Thymus (tissue), 14 donors: ENCODE data around the gene TDRD6. TPM values are rescaled to one million over a fixed set of nuclear protein-coding genes. Genes with fewer than 3 reads are reported as not detected.
"Not testable (repeated sequence)": the region's sequence is repeated elsewhere in the genome, so short reads cannot be mapped to it uniquely, and the experiment has no call there.

Experiments
- DNase-seq, 9 donors: peaks; one replicate each; pipeline ENCODE4 v3.0.0-alpha.2; 2013; ENCODE audit warnings: low spot score in 9 of 9, low read depth in 6 of 9, missing footprints in 1 of 9
- H3K27ac ChIP-seq, 2 donors: one replicate each; pipeline ENCODE4 v1.5.1; 2013; ENCODE audit warnings: control low read depth in 1 of 2, low read depth in 1 of 2, low read length in 1 of 2, mild to moderate bottlenecking in 1 of 2, moderate library complexity in 1 of 2
- H3K27me3 ChIP-seq, 2 donors: one replicate each; pipeline ENCODE4 v1.5.1; 2013; ENCODE audit warnings: low read length in 1 of 2; ENCODE audit not compliant: control insufficient read depth in 2 of 2, insufficient read depth in 1 of 2
- H3K36me3 ChIP-seq, 2 donors: one replicate each; pipeline ENCODE4 v1.5.1; 2013; ENCODE audit warnings: low read length in 1 of 2, mild to moderate bottlenecking in 1 of 2, moderate library complexity in 1 of 2; ENCODE audit not compliant: control insufficient read depth in 2 of 2, insufficient read depth in 2 of 2
- H3K4me1 ChIP-seq, 2 donors: one replicate each; pipeline ENCODE4 v1.5.1; 2013; ENCODE audit warnings: low read length in 2 of 2; ENCODE audit not compliant: control insufficient read depth in 2 of 2, insufficient read depth in 2 of 2
- H3K4me3 ChIP-seq, 2 donors: one replicate each; pipeline ENCODE4 v1.5.1; 2013; ENCODE audit warnings: low read length in 2 of 2, control low read depth in 1 of 2, mild to moderate bottlenecking in 1 of 2
- H3K9me3 ChIP-seq, 2 donors: one replicate each; pipeline ENCODE4 v1.5.1; 2013; ENCODE audit warnings: low read length in 1 of 2, mild to moderate bottlenecking in 1 of 2; ENCODE audit not compliant: control insufficient read depth in 2 of 2, insufficient read depth in 1 of 2
- WGBS: extraction: QIAGEN DNeasy Blood & Tissue Kit; methylation state at CpG from one replicate; pipeline ENCODE4 v1.1.7; 2013; 5-methylcytosine and 5-hydroxymethylcytosine counted together
- long read RNA-seq, 10 donors: transcript quantifications; one replicate each; lab custom pipeline, GENCODE V29; 2026
- polyA plus RNA-seq: library from polyadenylated mRNA; stranded (reverse); fragments of 200-250 nt; gene quantifications from one replicate; pipeline ENCODE4 v1.2.3, GENCODE V29; 2013
- total RNA-seq: library from RNA; stranded (reverse); fragments of 120-200 nt; gene quantifications from one replicate; pipeline ENCODE4 v1.2.4, GENCODE V29; 2013
- donor health status: healthy.

The TDRD6 gene
- total RNA-seq, result 0.09 TPM
- 0.30 TPM for polyA plus RNA-seq
- long read RNA-seq, donor 1, result 0 reads
- long read RNA-seq, donor 2, result 0 reads
- long read RNA-seq, donor 3, result 0 reads
- long read RNA-seq, donor 4, result 0 reads
- long read RNA-seq, donor 5, full-length matches to known transcripts, result 1 of 6 reads
- long read RNA-seq, donor 5, partial matches to known transcripts, result 0 of 6 reads
- long read RNA-seq, donor 5, other reads (novel, unspliced or antisense), result 5 of 6 reads
- long read RNA-seq, donor 6, result 0 reads
- long read RNA-seq, donor 7, result 0 reads
- long read RNA-seq, donor 8, result 0 reads
- long read RNA-seq, donor 9, result 0 reads
- long read RNA-seq, donor 10, result 0 reads

- Histone ChIP-seq H3K27ac (no peak within 1 kb of the TSS), H3K4me3 (no peak within 1 kb of the TSS), H3K9me3 (peaks cover 0 to 9% of the 10 kb centered on the region in 2 donors), H3K27me3 (no peaks in the 10 kb centered on the region), H3K36me3 (no peaks in the 10 kb centered on the region), H3K4me1 (no peaks in the 10 kb centered on the region)
- DNase-seq, result no peak
- 95% methylated on average over 41 of the region's 41 CpGs for WGBS
Observed at GRCh38 chr6:46687619-46688097, at the start of gene TDRD6. TDRD6 (plus strand) TSS chr6:46687885; CDS start chr6:46688129, 244 bp downstream.

GRCh38 chr6:46637933-46638332 is 49.8 kb upstream of the TDRD6 start:
- no peaks in the 10 kb centered on the region for H3K9me3 ChIP-seq
- WGBS, result 90% methylated on average over 1 of the region's 1 CpG
- no peaks in the 10 kb centered on the region for H3K36me3 ChIP-seq
- no peaks in the 10 kb centered on the region for H3K4me1 ChIP-seq
- no peak for DNase-seq
- no peak overlapping the region for H3K27ac ChIP-seq
- no peak overlapping the region for H3K4me3 ChIP-seq
- no peaks in the 10 kb centered on the region for H3K27me3 ChIP-seq

GRCh38 chr6:46638650-46639049 is 49.0 kb upstream of the TDRD6 start:
- DNase-seq, result no peak
- H3K36me3 ChIP-seq, result no peaks in the 10 kb centered on the region
- no peaks in the 10 kb centered on the region for H3K9me3 ChIP-seq
- WGBS, result 92% methylated on average over 2 of the region's 2 CpGs
- no peaks in the 10 kb centered on the region for H3K4me1 ChIP-seq
- no peaks in the 10 kb centered on the region for H3K27me3 ChIP-seq
- no peak overlapping the region for H3K27ac ChIP-seq
- no peak overlapping the region for H3K4me3 ChIP-seq

DNA sequence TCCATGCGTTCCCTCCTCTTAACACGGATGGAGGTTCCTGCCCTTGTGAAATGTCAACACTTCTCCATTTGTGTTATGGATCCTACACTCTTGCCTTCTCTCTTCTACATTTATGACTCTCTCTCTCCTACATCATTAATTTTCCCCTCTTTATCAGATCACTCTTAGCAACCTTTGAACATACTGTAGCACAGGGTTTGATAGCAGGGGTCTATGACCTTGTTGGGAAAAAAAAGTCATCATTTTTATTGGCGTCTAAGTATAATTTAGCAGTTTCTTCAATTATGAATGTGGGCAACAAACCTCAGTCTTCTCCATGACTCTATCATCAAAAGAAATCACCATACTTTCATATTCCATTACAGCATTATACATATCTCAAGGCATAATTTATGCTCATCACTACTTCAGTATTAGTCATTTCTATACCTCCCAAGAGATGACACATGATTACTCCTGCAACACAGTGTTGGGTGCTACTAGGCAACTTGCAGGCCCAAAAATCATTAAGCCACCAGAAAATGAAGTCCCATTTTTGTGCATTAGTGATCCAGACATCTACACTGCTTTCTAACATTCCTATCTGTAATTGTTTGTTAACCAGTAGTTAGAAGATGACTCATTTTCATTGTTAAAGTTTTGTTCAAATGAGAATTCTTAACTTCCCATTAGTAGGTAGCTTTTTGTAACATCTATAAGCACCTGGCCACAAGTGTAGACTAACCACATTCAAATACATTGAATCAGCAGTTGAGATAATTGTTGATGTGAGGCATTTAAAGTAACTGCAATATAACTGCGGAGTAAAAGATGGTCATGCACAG is 44.5 kb upstream of the TDRD6 start:
- DNase-seq, result no peak
- no peak overlapping the region for H3K27ac ChIP-seq
- no peaks in the 10 kb centered on the region for H3K9me3 ChIP-seq
- WGBS, result 93% methylated on average over 4 of the region's 4 CpGs
- H3K4me1 ChIP-seq, result no peaks in the 10 kb centered on the region
- H3K4me3 ChIP-seq, result no peak overlapping the region
- H3K36me3 ChIP-seq, result no peaks in the 10 kb centered on the region
- H3K27me3 ChIP-seq, result no peaks in the 10 kb centered on the region

DNA sequence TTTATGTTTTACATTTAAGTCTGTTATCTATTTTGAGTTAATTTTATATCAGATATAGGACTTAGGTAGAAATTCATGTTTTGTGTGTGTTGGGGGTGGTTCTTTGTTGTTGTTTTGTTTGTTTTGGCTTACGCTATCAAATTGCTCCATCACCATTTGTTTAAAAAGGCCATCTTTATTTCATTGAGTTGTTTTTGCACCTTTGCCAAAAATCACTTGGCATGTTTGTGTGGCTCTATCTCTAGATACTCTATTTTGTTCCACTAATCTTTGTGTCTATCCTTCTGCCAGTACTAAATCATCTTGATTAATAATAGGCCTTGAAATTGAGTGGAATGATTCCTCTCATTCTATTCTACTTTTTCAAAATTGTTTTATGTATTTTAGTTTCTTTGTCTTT is 42.4 kb upstream of the TDRD6 start:
- WGBS, result 100% methylated on average over 1 of the region's 1 CpG

DNA sequence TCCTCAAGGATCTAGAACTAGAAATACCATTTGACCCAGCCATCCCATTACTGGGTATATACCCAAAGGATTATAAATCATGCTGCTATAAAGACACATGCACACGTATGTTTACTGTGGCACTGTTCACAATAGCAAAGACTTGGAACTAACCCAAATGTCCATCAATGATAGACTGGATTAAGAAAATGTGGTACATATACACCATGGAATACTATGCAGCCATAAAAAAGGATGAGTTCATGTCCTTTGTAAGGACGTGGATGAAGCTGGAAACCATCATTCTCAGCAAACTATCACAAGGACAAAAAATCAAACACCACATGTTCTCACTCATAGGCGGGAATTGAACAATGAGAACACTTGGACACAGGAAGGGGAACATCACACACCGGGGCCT is 39.6 kb upstream of the TDRD6 start:
- not testable (repeated sequence) for H3K9me3 ChIP-seq, H3K27ac ChIP-seq, H3K4me1 ChIP-seq, H3K36me3 ChIP-seq, H3K4me3 ChIP-seq, DNase-seq
- H3K27me3 ChIP-seq, result peaks cover 4 to 15% of the 10 kb centered on the region in 2 donors
- WGBS, result 92% methylated on average over 2 of the region's 4 CpGs

More for the DNA sequence above, 42.4 kb upstream of the TDRD6 start:
- H3K4me3 ChIP-seq, result no peak overlapping the region
- no peaks in the 10 kb centered on the region for H3K9me3 ChIP-seq
- H3K36me3 ChIP-seq, result no peaks in the 10 kb centered on the region
- no peaks in the 10 kb centered on the region for H3K4me1 ChIP-seq
- no peak for DNase-seq
- no peak overlapping the region for H3K27ac ChIP-seq
- H3K27me3 ChIP-seq, result no peaks in the 10 kb centered on the region

DNA sequence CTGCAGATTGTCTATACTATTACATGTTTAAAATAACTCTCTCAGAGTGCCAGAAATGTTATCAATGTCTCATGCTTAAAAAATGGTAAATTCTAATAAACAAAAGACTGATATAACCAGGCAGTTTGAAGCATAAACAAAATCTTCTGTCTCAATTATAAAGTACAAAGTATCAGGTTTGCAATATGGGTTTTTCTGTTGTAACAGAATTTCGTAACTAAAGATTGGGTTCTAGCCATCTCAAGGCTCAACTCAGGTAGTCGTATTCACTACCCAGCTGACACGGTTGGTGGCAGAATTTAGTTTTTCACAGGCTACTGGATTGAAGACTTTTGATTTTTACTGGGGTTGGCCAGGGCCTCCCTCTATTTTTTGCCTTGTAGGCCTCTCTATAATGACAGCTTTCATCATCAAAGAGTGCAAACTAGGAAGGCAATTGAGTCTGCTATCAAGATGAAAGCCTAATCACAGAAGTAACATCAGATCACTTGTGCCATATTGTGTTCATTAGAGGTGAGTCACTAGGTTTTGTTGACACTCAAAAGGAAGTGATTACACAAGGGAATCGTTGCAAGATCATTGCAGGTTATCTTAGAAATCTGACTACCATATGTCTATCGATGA is 38.7 kb upstream of the TDRD6 start:
- Histone ChIP-seq H3K27ac (no peak overlapping the region), H3K27me3 (peaks cover 10 to 24% of the 10 kb centered on the region in 2 donors), H3K4me3 (no peak overlapping the region), H3K36me3 (no peaks in the 10 kb centered on the region), H3K4me1 (peaks cover 7 to 11% of the 10 kb centered on the region in 2 donors), H3K9me3 (no peaks in the 10 kb centered on the region)
- no peak for DNase-seq
- WGBS, result 95% methylated on average over 5 of the region's 5 CpGs

DNA sequence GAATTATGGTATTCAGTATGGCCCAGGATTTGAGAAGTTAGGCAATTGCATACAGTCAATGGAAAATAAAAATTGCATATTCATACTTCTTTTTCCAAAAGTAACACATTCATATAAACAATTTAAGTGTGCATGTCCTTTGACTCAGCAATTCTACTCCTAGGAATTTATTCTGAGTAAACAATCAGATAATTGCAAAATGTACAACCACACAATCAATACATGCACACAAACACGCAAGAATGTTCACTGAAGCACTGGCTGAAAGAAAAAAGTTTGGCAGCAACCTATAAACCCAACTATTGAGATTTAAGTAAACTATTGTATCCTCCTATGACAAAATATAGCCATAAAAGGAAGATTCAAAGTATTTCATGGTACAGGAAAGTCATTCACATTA is 36.7 kb upstream of the TDRD6 start:
- H3K27ac ChIP-seq, result no peak overlapping the region
- H3K4me3 ChIP-seq, result no peak overlapping the region
- H3K36me3 ChIP-seq, result no peaks in the 10 kb centered on the region
- H3K27me3 ChIP-seq, result peaks cover 13 to 38% of the 10 kb centered on the region in 2 donors
- H3K9me3 ChIP-seq, result no peaks in the 10 kb centered on the region
- no peak for DNase-seq
- 92% methylated on average over 1 of the region's 1 CpG for WGBS
- peaks cover 7 to 11% of the 10 kb centered on the region in 2 donors for H3K4me1 ChIP-seq

GRCh38 chr6:46651816-46652215 is 35.9 kb upstream of the TDRD6 start:
- no peak overlapping the region for H3K27ac ChIP-seq
- DNase-seq, result no peak
- H3K27me3 ChIP-seq, result peaks cover 13 to 38% of the 10 kb centered on the region in 2 donors
- no peaks in the 10 kb centered on the region for H3K36me3 ChIP-seq
- 46% methylated on average over 8 of the region's 8 CpGs for WGBS
- H3K4me3 ChIP-seq, result no peak overlapping the region
- H3K9me3 ChIP-seq, result no peaks in the 10 kb centered on the region
- peaks cover 7 to 11% of the 10 kb centered on the region in 2 donors for H3K4me1 ChIP-seq
